Adrenal gland (tissue), 5 donors: ENCODE data around the gene RPS6KA5.

Experiments
- POLR2A ChIP-seq, 2 donors: fragments of 450-650 bp; IDR thresholded peaks; one replicate each; pipeline ENCODE4 v1.6.1; 2017; ENCODE audit warnings: antibody characterized with exemption in 2 of 2, mild to moderate bottlenecking in 2 of 2, moderate library complexity in 1 of 2
- TF ChIP-seq, protein P1 (sequence below), 6 experiments: fragments of 450-650 bp in 4 of 6; fragments of 200-600 bp in 2 of 6; sonication (generic) in 1 of 6; IDR thresholded peaks; 1 replicate in 5 of 6; 2 replicates in 1 of 6; pipeline versions ENCODE4 v1.5.1 to v1.8.0; 2016 to 2021; ENCODE audit warnings: antibody characterized with exemption in 6 of 6, mild to moderate bottlenecking in 2 of 6, moderate library complexity in 1 of 6
- donor health status: DM: no; HTN: no; CAD: no.

DNA sequence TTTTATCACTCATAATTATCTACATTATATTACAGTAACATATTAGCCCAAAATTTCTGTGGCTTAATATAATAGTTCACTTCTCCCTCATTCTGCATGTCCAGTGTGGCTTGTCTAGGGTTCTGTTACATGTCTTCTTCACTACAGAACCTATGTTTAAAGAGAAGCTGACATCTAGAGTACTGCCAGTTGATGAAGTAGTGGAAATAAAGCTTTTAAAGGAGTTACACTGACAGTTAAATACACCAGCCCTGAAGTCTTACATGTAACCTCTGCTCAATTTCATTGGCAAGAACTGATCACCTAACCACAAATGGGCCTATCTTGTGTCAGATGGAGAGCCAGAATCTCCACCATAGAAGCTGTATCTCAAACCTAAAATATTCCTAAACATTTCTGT is 32.9 kb downstream of the RPS6KA5 start:
- TF ChIP-seq, protein P1, sequence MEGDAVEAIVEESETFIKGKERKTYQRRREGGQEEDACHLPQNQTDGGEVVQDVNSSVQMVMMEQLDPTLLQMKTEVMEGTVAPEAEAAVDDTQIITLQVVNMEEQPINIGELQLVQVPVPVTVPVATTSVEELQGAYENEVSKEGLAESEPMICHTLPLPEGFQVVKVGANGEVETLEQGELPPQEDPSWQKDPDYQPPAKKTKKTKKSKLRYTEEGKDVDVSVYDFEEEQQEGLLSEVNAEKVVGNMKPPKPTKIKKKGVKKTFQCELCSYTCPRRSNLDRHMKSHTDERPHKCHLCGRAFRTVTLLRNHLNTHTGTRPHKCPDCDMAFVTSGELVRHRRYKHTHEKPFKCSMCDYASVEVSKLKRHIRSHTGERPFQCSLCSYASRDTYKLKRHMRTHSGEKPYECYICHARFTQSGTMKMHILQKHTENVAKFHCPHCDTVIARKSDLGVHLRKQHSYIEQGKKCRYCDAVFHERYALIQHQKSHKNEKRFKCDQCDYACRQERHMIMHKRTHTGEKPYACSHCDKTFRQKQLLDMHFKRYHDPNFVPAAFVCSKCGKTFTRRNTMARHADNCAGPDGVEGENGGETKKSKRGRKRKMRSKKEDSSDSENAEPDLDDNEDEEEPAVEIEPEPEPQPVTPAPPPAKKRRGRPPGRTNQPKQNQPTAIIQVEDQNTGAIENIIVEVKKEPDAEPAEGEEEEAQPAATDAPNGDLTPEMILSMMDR (IDR thresholded peaks at IDR 0.05) = no peak
- no peak for TF ChIP-seq POLR2A (IDR thresholded peaks at IDR 0.05)
